HG03469 (cell line): ENCODE results near the gene RALY.

Experiments
- ATAC-seq: cut with Tn5 transposase; IDR thresholded peaks from one replicate; pipeline ENCODE4 v1.9.1; 2021; ENCODE audit warnings: mild to moderate bottlenecking, moderate library complexity, moderate number of reproducible peaks; ENCODE audit not compliant: unreplicated experiment

The RALY gene

DNA sequence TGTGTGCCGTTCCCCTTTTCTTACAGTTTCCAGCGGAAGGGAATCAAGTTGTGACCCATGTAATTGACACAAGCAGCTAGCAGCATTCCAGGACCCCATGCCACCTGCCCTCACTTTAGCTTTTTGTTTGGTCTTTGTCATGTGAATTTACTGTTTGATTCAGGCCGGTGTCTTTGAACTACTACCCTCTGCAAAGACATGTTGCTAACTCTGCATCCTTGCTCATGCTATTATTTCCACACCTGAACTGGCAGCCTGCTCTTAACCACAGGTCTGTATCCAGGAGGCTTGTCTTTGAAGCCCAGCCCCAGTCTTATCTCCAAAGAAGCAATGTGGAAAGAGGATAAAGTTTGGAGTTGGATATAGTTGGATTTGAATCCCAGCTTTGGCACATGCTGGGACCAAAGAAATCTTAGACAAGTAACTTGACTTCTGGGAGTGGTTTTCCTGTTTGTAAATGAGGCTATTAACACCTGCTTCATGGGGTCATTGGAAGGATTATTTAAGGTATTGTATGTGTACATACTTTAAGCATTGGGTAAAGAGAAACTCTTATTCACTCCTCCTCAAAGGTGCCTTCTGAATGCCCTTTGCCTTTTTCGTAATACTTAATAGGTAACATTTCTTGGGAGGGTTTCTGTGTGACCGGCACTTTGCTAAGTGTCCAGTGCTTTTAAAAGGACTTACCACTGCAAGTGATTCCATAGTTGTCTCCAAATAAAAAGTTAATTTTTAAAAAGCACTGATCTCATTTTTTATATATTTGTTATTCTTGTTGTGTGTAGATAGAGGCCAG is 52.4 kb downstream of the RALY start:
- ATAC-seq: no peak

GRCh38 chr20:34047010-34047687 is 53.4 kb downstream of the RALY start:
- no peak for ATAC-seq

DNA sequence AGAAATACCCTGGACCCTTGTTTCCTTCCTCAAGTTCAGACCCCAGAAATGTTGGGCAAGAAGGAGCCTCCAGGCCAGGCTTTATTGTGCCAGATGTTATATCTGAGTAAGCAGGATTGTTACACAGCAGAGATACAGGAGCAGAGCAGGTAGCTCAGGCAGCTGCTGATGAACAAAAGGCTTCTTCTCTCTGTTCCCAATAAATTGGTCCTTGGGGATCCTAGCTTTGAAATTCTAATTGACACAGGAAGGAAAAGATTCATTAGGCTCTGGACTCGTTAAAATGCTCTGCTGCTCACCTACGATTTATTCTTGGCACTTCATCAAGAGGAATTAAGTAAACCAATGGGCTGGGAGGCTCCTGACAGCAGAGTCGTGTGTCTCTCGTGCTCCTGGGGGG is 54.2 kb downstream of the RALY start:
- no peak for ATAC-seq

DNA sequence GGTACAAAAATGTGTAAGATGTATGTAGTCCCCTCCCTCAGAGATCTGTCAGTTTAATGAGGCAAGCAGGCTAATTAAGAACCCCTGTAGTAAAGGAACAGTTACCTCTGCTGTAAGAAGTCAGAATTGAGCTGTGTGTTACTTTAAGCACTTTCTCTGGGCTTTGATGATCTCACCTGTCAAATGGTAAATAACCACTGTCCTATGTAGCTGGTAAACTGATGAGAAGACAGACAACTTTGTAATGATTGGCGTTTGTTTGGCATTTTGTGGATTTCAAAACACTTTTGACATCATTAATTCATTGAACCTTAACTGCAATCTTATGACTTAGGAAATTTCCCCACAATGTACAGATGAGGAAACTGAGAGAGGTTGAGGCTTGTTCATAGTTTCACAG is 55.7 kb downstream of the RALY start:
- ATAC-seq: no peak

DNA sequence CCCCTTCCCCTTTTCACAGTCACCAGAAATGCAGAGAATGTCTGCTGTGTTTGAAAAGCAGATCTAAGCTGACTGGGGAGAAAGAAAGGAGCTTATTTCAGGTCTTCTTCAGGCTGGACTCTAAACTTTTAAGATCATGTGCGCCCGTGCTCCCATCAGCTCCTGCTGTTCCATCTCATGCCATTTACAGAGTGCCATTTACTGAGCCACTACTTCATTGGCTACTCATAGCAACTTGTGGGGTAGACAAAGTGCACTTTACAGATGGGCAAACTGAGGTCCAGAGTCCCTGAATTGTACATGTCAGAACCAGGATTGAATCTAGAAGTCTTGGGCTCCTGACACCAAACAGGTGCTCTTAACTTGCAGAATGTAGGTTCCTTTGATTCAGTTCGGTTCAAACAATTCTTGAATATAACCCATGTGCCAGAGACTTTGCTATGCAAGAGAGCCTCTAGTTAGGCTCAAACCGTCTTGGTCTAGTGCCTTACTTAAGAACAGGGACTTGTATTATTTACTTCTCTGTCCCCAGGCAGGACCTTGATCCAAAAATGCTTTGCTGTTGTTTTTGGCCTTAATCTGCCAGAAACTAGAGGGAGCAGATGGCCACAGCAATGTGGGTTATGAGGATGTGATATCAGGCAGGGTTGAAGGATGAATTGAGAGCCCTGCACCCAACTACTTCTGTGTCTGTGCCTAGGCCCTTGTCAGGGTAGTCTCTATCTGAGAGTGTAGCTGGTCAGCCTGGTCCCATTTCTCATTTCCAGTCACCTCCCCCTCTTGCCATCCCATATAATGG is 56.4 kb downstream of the RALY start:
- no peak for ATAC-seq

DNA sequence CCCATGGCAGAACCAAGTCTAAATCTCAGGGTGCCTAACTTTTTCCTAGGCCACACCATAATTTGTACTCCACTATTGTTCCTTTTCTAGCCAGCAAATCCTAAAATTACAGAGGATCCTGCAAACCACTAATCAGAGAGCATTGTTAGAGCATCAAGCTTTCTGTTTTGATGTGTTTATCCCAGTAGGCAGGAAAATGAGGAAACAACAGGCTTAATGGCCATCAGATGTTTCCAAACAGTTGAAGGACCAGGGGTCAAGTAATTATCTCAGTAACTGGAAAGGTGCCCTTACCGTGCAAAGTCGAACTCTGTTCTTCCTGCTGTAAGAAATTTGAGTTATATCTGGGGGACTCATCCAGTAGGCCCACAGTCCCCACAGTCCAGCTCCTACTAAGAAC is 58.7 kb downstream of the RALY start:
- no peak for ATAC-seq

DNA sequence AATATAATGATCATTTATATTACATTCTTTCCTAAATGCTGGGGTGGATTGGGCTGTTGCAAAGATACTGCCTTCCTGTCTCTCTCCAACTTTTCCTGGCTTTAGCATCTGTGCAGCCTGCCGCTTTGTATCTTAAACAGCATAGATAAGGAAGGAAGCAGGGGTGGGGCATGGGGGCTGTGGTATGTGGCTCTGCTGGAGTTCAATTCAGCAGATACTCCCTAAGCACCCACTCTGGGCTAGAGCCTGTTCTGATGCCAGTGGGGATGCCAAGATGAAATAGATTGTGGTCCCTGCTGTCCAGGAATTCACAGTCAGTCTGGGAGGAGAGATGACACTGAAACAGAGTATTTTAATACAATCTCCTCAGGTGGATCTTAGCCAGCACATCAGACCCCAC is 61.6 kb downstream of the RALY start:
- ATAC-seq: no peak

DNA sequence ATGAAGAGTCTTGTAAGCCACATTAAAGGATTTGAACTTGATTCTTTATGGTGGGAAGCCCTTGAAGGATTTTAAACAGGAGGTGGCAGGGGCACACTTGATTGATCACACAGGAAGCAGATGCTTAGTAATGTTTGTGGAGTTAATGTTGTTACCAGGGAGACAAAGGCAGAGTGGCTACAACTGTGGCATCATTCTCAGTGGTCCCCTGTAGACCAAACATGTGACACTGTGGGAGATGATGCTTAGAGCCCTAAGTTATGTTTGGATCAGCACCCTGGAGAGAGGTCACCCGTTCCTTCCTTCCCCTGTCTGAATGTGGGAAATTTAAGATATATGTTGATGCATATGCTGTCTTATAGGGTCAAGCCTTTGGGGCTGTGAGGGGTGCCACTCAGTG is 65.1 kb downstream of the RALY start:
- no peak for ATAC-seq

- ATAC-seq: no peak
Observed at GRCh38 chr20:34060970-34061369, 67.3 kb downstream of the RALY start.

- no peak for ATAC-seq
Observed at GRCh38 chr20:34061695-34062094, 68.0 kb downstream of the RALY start.

DNA sequence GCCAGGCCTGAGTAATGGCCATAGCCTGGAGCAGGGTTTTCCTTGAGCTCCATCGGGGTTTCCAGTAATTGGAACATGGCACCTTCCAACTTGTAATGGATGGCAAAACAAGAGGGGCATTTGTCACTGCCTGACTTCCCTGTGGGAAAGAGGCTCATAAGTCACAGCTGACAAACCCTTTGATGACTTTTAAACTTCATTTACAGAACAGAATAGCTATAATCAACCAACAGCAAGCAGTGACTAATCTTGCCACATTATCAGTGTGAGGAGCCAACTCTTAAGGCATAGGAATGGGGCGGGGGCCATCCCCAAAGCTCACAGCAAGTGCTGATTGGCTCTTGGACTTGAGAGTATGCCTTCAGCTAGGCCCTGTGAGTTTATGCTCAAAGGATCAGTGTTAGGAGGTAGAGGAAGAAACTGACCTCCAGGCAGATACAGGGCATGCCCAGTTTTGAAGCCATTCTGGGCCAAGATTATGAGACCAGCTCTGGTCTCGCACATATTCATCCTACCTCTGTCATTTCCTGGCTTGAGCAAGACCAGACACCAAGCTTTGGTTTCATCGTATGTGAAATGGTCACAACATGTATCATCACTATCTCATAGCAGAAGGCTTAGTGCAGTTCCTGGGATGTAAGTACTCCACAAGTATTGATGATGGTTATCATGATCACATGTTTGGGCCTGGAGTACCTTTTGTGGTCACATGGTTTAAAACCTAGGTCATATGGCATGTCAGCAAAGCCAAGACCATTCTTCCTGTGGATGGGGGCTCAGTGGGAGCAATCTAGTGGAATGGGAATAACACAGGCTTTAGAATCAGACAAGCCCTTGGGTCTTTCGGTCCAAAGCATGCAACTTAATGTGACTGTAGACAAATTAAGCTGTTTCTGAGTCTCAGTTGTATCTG is 69.1 kb downstream of the RALY start:
- ATAC-seq: no peak

- ATAC-seq: no peak
Observed at GRCh38 chr20:34064286-34064685, 70.6 kb downstream of the RALY start.

DNA sequence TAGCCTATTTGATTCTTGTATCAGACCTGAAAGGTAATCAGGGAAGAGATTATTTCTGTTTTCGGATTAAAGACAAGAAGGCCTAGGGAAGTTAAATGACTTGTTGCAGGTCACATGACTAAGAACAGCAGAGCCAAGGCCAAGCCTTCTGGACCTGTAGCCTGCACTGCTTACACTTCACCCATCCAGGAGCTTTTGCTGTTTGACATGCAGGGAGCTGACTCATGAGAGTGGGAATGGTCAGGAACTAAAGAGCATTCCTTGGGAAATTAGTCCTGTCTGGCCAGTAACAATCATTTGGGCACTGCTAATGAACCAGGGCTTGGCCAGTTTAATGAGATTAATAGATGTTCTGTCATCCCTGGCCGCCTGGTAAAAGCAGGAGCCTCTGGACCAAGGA is 71.5 kb downstream of the RALY start:
- ATAC-seq: no peak

GRCh38 chr20:34066476-34067090 is 72.9 kb downstream of the RALY start:
- ATAC-seq: no peak

DNA sequence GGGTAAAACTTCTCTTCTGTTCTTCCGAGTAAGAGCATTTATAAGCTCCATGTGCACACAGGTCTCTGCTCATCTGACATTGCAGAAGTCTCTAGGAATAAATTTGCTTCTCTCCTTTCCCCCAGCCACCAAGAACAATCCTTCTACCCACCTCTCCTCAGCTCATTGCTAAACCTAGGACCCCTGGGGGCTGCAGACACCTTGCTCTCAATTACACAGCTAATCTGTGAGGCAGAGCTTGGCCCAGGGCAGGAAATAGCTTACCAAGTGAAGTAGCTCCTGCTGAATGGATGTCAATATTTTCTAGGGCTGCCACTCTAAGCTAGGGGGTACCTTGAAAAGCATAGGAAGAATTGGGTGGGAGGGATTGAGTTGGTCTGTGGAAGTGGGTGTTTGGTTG is 74.3 kb downstream of the RALY start:
- ATAC-seq: no peak

DNA sequence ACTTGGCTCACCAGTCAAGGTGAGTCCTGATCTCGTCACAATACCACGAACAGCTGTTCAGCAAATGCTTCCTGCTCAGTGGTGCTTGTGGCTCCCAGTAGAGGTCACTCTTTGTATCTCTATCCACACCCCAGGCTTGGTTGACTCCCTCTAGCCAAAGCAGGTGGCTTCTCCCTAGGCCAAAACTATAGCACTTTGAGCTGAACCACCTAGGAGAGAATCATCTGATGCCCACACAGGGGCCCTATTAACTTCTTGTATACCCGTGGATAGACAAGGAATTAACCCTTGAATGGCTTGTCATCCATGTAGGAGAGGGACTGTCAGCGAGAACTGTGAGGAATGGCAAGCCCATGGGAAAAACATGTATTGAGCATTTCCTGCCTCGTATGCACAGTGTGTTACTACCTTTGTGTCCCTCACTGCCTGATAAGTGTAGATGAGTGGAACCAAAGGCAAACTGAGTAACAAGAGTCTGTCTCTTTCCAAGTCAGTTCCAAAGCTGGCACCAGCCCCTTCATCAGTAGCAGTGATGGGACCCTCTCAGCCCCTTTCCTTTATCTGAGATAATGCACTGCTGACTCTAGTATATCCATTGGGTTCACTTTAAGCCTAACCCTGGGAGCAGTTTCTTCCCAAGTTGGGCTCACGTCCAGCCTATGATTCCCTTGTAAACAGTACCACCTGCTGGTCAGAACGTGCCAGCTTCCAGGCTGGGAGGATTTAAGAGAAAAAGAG is 75.8 kb downstream of the RALY start:
- no peak for ATAC-seq

DNA sequence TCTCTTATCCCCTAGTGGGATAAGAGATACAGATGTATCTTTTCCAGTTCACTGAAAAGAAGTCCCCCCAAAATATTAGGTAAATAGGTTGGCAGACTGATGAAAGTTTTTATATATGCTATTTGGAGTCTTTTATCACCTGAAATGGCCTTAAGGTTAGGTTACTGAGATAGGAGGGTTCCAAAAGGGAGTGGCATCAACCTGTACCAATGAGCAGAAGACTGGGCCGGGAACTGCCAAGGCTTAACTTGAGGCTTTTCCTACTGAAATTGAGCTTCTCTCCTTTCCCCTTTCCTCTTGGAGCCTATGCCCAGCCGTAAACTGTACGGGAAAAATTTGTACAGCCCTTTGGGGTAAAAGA is 76.3 kb downstream of the RALY start:
- ATAC-seq: no peak

DNA sequence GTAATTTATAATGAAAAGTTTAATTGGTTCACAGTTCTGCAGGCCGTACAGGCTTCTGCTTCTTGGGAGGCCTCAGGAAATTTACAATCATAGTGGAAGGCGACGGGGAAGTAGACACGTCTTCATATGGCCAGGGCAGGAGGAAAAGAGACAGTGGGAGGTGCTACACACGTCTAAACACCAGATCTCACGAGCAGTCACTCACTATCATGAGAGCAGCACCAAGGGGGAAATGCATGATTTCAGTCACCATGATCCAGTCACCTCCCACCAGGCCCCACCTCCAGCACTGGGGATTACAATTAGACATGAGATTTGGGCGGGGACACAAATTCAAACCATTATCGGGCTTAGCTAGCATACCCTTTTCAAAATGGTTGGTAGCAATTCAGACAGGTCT is 77.1 kb downstream of the RALY start:
- no peak for ATAC-seq

- no peak for ATAC-seq
Observed at GRCh38 chr20:34072076-34072475, 78.4 kb downstream of the RALY start.

DNA sequence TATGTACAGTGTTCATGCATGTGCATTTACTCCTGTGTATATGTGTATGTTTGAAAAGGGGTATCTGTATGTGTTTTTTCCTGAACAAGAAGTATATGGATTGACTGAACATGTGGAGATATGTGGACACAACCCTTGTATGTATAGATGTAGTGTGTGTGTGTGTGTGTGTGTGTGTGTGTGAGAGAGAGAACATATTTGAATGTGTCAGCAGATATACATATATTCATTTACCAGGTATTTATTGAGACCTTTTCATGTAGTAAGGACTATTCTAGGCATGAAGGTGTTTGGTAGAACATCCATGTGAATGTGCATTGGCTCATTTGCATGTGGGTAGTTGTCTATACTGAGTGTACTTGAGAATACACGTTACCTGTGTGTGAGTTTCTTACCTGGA is 79.1 kb downstream of the RALY start:
- no peak for ATAC-seq
